GM21529 (cell line): ENCODE data around the gene AP3M1.
A peak's percentile ranks its signal among the peaks of the same experiment; 100 is the strongest.
"Not testable (repeated sequence)": the region's sequence is repeated elsewhere in the genome, so short reads cannot be mapped to it uniquely, and the experiment has no call there.

ENCODE experiments used
- ATAC-seq: cut with Tn5 transposase; IDR thresholded peaks from one replicate; pipeline ENCODE4 v1.9.1; 2021; ENCODE audit not compliant: unreplicated experiment

Gene AP3M1

GRCh38 chr10:74164716-74165529, 14.3 kb upstream of the AP3M1 start:
- no peak for ATAC-seq

- no peak for ATAC-seq
Measured at GRCh38 chr10:74163319-74164068, 12.9 kb upstream of the AP3M1 start.

GRCh38 chr10:74160013-74160412, 9.4 kb upstream of the AP3M1 start:
- no peak for ATAC-seq

- peak; percentile 78 for ATAC-seq
Measured at GRCh38 chr10:74156919-74157289, 6.3 kb upstream of the AP3M1 start.

- no peak for ATAC-seq
Measured at GRCh38 chr10:74153676-74154075, 3.0 kb upstream of the AP3M1 start.

- no peak for ATAC-seq
Measured at GRCh38 chr10:74153123-74153522, 2.5 kb upstream of the AP3M1 start.

GRCh38 chr10:74151879-74152722, 1.5 kb upstream of the AP3M1 start:
- ATAC-seq: no peak

GRCh38 chr10:74150990-74151878, 606 bp upstream of the AP3M1 start, which contains the start of gene ADK:
TSS of gene ADK (plus strand) at chr10:74151221. CDS start at chr10:74151279, 58 bp downstream.
- peak; percentile 82 for ATAC-seq

GRCh38 chr10:74146980-74147379, 3.6 kb downstream of the AP3M1 start:
- not testable (repeated sequence) for ATAC-seq

GRCh38 chr10:74145133-74145532, 5.5 kb downstream of the AP3M1 start:
- no peak for ATAC-seq

- ATAC-seq: no peak
Measured at GRCh38 chr10:74140553-74140952, 10.1 kb downstream of the AP3M1 start.

- no peak for ATAC-seq
Measured at GRCh38 chr10:74139981-74140380, 10.6 kb downstream of the AP3M1 start.

- ATAC-seq: not testable (repeated sequence)
Measured at GRCh38 chr10:74138596-74138995, 12.0 kb downstream of the AP3M1 start.

- no peak for ATAC-seq
Measured at GRCh38 chr10:74137992-74138391, 12.6 kb downstream of the AP3M1 start.

- no peak for ATAC-seq
Measured at GRCh38 chr10:74135452-74135851, 15.2 kb downstream of the AP3M1 start.

- ATAC-seq: no peak
Measured at GRCh38 chr10:74133923-74134820, 16.5 kb downstream of the AP3M1 start.

GRCh38 chr10:74123081-74123480, 27.5 kb downstream of the AP3M1 start:
- ATAC-seq: no peak

GRCh38 chr10:74122060-74122459, 28.6 kb downstream of the AP3M1 start:
- ATAC-seq: no peak

- ATAC-seq: no peak
Measured at GRCh38 chr10:74121368-74121767, 29.3 kb downstream of the AP3M1 start.
